ENCODE measurements around the gene COQ4. TPM values are rescaled to one million over a fixed set of nuclear protein-coding genes. Genes with fewer than 3 reads are reported as not detected.

Gene COQ4
- total and polyA plus RNA-seq, 2 experiments from 2014 or later: 35.3 to 37.0 TPM

DNA sequence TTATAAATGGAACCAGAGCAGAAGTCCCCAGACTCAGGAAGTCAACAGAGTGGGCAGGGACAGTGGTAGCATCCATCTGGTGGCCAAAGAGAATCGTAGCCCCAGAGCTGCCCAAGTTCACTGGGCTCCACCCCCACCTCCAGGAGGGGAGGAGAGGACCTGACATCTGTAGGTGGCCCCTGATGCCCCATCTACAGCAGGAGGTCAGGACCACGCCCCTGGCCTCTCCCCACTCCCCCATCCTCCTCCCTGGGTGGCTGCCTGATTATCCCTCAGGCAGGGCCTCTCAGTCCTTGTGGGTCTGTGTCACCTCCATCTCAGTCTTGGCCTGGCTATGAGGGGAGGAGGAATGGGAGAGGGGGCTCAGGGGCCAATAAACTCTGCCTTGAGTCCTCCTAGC, 38.2 kb downstream of the COQ4 start (continued):
- TF ChIP-seq ETS1 (IDR thresholded peaks at IDR 0.05) (no peak), JUNB (IDR thresholded peaks at IDR 0.05; ENCODE audit: unreplicated experiment) (no peak), STAT1 (IDR thresholded peaks at IDR 0.05; ENCODE audit: unreplicated experiment) (no peak)

DNA sequence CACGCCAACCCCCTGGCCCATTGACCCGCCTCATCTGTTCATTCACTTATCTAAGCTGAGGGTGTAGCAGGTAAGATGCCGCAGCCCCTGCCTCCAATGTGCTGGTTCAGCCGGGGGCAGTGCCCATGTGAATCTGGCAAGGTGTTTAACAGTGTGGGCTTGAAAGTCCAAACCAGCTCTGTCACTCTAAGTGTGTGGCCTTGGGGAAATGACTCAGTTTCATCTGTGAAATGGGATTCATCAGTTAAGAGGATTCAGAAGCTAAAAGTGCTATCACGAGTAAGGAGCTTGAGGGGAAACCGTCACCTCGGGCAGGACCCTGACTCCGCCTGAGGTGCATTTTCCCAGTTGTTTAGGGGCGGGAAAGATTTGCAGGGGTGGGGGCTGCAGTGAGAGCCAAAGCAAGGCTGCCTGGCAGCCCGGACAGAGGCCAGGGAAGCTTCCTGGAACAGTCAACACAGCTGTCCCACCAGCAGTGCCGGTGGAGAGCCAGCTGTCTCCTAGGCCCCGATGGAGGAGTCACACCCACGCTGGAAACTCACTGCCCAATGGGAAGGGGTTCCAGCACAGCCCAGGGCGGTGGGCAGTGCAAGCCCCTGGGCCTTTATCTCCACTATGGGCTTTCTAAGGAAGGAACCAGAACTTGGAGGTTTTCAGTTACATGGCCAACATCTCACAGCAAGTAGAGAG, 38.8 kb downstream of the COQ4 start:
- peaks cover 28% of the 10 kb centered on the region for H3K4me1 Mint-ChIP-seq
- Histone ChIP-seq H2AFZ (no peak overlapping the region), H3K36me3 (ENCODE audit: insufficient read depth) (no peaks in the 10 kb centered on the region), H3K4me3 (no peak overlapping the region; the same call in 1 of the 2 replicates), H3K27ac (ENCODE audit: low read depth) (no peak overlapping the region), H3K79me2 (replicated peaks; ENCODE audit: insufficient read depth) (no peaks in the 10 kb centered on the region), H3K27me3 (ENCODE audit: insufficient read depth) (peaks cover 49% of the 10 kb centered on the region), H3K4me2 (peak overlapping the region; percentile 73), H3F3A (replicated peaks; ENCODE audit: low read depth) (peaks cover 11% of the 10 kb centered on the region), H3K4me1 (ENCODE audit: insufficient read depth) (peaks cover 33% of the 10 kb centered on the region), H4K20me1 (replicated peaks; ENCODE audit: insufficient read depth) (peaks cover 5% of the 10 kb centered on the region; the same call in 1 of the 2 replicates), H3K9me2 (ENCODE audit: insufficient read depth) (no peaks in the 10 kb centered on the region)
- H3K27me3 Mint-ChIP-seq (ENCODE audit: insufficient read depth, low read depth, poor library complexity): peaks cover 49% of the 10 kb centered on the region
- H3K27ac Mint-ChIP-seq: no peak overlapping the region
- ATAC-seq (no peak), DNase-seq (ENCODE audit: low spot score) (no peak)
- H3K36me3 Mint-ChIP-seq (ENCODE audit: low read depth): no peaks in the 10 kb centered on the region; the same call in 2 of the 3 replicates
- H3K9me3 Mint-ChIP-seq: peaks cover 4% of the 10 kb centered on the region; the same call in 2 of the 3 replicates
- H3K4me3 Mint-ChIP-seq: no peak overlapping the region
- TF ChIP-seq ZNF331 (CRISPR knock-in tag; IDR thresholded peaks at IDR 0.05; ENCODE audit: low read depth) (no peak), STAT1 (IDR thresholded peaks at IDR 0.05; ENCODE audit: unreplicated experiment) (no peak), POLR2AphosphoS5 (IDR thresholded peaks at IDR 0.05; ENCODE audit: low read depth) (no peak), EZH2phosphoT487 (IDR thresholded peaks at IDR 0.05; ENCODE audit: unreplicated experiment) (no peak), CTCF (conservative IDR thresholded peaks at IDR 0.05; ENCODE audit: low read depth in 2 of 2) (no peak), ZNF462 (CRISPR knock-in tag; IDR thresholded peaks at IDR 0.05) (no peak), REST (IDR thresholded peaks at IDR 0.05; ENCODE audit: unreplicated experiment) (no peak), JUNB (IDR thresholded peaks at IDR 0.05; ENCODE audit: unreplicated experiment) (no peak), NANOG (IDR thresholded peaks at IDR 0.05; ENCODE audit: borderline replicate concordance) (no peak), ETS1 (IDR thresholded peaks at IDR 0.05) (no peak)
